IMR-90 (cell line): ENCODE results near the gene ZG16B.

Experiments used
- BHLHE40 ChIP-seq: fragments of 150-350 bp; IDR thresholded peaks from 2 replicates; pipeline ENCODE4 v1.6.1; 2016; ENCODE audit warnings: mild to moderate bottlenecking, low read depth, low read length
- CHD1 ChIP-seq: IDR thresholded peaks from 2 replicates; pipeline ENCODE4 v1.6.1; 2012; ENCODE audit warnings: low read depth, low read length, improper control_type of control experiment
- CTCF ChIP-seq: conservative IDR thresholded peaks from 2 replicates; pipeline ENCODE4 v1.5.1; 2012; ENCODE audit warnings: mild to moderate bottlenecking, low read depth, low read length, improper control_type of control experiment
- ELK1 ChIP-seq: fragments of 150-350 bp; IDR thresholded peaks from 2 replicates; pipeline ENCODE4 v1.6.1; 2016; ENCODE audit warnings: low read depth, mild to moderate bottlenecking, low read length, moderate library complexity, borderline replicate concordance
- FOS ChIP-seq: fragments of 150-350 bp; IDR thresholded peaks from 2 replicates; pipeline ENCODE4 v1.6.1; 2016; ENCODE audit warnings: low read depth, low read length
- MAFK ChIP-seq: IDR thresholded peaks from 2 replicates; pipeline ENCODE4 v1.6.1; 2012; ENCODE audit warnings: low read depth, low read length, improper control_type of control experiment
- MAZ ChIP-seq: IDR thresholded peaks from 2 replicates; pipeline ENCODE4 v1.6.1; 2012; ENCODE audit warnings: low read depth, mild to moderate bottlenecking, low read length, improper control_type of control experiment, moderate library complexity, borderline replicate concordance
- MXI1 ChIP-seq: IDR thresholded peaks from 2 replicates; pipeline ENCODE4 v1.6.1; 2012; ENCODE audit warnings: low read depth, mild to moderate bottlenecking, low read length, moderate library complexity, borderline replicate concordance
- POLR2A ChIP-seq: IDR thresholded peaks from 2 replicates; pipeline ENCODE4 v1.6.1; 2012; ENCODE audit warnings: mild to moderate bottlenecking, low read depth, low read length
- RAD21 ChIP-seq: IDR thresholded peaks from 2 replicates; pipeline ENCODE4 v1.6.1; 2012; ENCODE audit warnings: low read length, improper control_type of control experiment
- SMC3 ChIP-seq: fragments of 150-350 bp; IDR thresholded peaks from 2 replicates; pipeline ENCODE4 v1.6.1; 2016; ENCODE audit warnings: low read depth, mild to moderate bottlenecking, antibody characterized with exemption, low read length, moderate library complexity
- USF2 ChIP-seq: fragments of 150-350 bp; IDR thresholded peaks from 2 replicates; pipeline ENCODE4 v1.6.1; 2017; ENCODE audit warnings: mild to moderate bottlenecking, antibody characterized with exemption, low read length, low read depth

- TF ChIP-seq CTCF (no peak), ELK1 (no peak), RAD21 (no peak), USF2 (no peak), FOS (no peak), BHLHE40 (no peak), MXI1 (no peak), SMC3 (no peak), POLR2A (no peak), MAFK (no peak), CHD1 (no peak), MAZ (no peak)
Measured at GRCh38 chr16:2821487-2822157, 8.5 kb upstream of the ZG16B start.
